ENCODE data around the gene PRSS33.

PRSS33 gene

DNA sequence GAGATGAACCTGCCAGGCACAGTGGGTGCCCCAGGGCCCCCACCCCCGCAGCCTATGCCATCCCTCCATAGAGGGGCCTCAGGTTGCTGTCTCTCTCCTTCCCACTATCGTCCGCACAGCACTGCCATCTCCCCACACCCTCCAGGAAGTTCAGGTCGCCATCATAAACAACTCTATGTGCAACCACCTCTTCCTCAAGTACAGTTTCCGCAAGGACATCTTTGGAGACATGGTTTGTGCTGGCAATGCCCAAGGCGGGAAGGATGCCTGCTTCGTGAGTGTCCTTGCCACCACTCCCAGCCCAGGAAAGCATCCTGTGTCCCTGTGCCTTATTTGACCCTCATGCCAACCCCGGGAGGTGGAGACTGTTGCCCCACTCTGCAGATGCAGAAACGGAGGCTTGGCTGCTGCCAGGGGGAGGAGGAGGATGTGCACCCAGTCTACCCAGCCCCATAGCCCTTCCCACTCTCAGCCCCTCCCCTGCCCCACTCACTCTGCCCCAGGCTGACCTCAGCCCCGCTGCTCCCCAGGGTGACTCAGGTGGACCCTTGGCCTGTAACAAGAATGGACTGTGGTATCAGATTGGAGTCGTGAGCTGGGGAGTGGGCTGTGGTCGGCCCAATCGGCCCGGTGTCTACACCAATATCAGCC, 33.6 kb upstream of the PRSS33 start:
- DNase-seq (ENCODE audit: low read depth), result no peak

DNA sequence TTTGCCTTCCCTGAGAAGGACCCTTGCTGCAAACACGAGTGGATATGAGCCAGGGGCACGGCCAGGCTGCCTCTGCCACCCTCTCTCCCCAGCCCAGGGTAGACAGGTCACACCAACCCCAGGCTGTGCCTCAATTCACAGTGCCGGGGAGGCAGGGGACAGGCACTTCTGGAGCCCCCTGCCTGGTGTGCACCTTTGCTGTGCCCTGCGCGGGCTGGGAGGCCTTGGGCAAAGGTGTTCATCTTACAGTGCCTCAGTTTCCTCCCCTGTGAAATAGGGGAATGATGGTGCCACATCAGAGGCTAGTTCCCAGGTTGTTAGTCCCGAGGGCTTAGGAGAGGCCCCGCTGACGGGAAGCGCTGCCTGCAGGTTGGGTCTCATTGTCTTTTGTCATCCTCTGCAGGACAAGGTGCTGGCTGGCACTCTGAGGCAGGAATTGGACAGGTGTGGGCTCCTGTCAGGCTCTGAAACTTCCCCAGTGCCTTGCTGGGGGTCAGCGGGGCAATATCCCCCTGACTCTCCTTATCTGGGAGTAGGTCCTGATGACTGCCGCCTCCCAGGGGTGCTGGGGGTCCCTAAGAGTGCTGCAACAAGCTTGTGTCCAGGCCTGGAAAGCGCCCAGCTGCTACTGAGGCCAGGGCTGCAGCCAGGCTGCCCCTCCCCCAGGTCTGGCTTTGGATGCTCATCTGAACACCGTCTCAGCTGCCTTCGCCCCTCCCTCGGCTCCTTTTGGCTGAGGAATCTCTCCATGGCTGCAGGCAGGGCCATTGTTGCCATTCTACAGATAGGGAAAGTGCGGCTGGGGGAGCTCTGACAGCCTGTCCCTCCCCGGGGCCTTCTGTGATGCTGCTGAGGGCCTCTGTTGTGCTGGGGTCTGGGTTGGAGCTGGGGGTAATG, 32.8 kb upstream of the PRSS33 start:
- no peak for DNase-seq (ENCODE audit: low read depth)

DNA sequence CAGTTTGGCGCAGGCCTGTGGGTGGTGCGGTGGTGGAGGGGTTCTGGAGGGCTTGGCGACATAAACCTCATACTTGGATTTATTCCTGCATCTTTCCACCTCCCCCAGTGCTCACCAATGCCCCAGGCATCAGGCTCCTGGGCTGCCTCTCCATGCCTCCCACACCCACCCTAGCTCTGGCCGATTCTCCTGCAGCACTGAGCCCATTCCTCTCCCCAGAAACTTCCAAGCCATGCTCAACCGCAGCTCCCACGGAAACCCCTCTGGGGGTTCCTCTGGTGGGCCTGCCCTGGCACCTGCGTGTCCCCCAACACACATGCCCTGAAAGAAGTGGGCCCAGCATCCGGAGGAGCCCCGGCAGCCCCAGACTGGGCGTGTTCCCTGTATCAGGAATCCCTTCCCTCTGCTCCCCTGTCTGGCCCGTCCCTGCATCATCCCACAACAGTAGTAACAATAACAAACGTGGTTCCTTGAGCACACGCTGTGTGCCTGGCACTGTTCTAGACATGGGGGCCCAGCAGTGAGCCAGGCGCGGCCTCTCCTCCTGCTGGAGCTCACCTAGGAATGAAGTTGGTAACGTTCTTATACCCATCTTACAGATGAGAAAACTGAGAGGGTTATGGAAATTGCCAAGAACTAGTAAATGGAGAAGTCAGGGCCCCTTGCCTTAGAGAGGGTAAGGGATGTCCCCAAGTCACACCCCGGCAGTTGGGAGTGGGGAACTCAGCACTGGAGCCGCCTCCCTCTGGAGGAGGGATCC, 32.0 kb upstream of the PRSS33 start:
- no peak for DNase-seq (ENCODE audit: low read depth)

DNA sequence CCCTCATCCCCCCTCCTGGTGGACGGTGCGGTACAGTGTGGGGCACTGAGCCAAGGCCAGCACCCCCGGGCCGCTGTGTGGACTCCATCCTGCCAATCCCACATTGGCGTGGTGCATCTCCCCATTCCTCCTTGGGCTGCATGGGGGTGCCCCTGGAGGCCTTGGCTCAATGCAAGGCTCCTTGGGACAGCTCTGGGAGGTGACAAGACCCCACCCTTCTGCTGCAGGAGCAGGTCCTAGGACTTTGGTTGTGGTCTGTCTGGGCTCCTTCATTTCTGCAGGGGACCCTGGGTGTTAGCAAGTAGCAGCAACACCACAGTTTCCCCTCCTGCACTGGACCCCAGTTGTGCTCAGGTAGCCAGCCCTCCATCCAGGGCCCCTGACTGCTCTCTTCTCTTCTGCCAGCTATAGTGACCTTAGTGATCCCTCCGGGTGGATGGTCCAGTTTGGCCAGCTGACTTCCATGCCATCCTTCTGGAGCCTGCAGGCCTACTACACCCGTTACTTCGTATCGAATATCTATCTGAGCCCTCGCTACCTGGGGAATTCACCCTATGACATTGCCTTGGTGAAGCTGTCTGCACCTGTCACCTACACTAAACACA, 31.0 kb upstream of the PRSS33 start:
- DNase-seq (ENCODE audit: low read depth), result no peak

DNA sequence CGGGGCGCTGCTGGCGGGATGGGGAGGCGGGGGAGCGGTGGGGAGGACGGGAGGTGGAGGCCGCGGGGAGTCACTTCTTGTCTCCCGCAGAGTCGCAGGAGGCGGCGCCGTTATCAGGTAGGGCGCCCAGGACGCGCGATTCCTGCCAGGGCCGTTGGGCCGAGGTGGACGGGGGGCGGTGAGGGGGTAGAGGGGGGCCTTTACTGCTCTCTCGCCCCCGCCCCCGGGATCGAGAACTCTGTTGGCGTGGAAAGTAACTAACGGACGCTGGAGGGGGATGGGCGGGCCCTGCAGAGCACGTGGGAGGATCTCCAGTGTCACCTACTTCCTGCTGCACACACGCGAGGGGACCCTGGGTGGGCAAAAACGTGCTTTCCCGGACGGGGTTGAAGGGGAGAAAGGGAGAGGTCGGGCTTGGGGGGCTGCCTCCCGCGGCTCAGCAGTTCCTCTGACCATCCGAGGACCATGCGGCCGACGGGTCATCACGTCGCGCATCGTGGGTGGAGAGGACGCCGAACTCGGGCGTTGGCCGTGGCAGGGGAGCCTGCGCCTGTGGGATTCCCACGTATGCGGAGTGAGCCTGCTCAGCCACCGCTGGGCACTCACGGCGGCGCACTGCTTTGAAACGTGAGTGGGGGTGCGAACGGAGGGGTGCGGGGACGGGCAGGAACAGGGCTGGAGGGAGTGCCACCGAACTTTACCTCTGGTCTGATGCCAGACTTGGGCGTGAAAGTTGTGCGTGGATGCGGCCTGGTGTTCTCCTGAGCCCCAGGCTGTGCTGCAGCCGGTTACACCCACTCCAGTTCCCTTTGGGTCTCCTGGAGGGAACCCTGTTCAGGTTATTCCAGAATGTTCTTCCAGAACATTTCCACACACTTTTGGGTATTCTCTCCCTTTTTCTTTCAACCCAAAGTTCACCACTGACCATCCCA, 30.2 kb upstream of the PRSS33 start:
- no peak for DNase-seq (ENCODE audit: low read depth)

DNA sequence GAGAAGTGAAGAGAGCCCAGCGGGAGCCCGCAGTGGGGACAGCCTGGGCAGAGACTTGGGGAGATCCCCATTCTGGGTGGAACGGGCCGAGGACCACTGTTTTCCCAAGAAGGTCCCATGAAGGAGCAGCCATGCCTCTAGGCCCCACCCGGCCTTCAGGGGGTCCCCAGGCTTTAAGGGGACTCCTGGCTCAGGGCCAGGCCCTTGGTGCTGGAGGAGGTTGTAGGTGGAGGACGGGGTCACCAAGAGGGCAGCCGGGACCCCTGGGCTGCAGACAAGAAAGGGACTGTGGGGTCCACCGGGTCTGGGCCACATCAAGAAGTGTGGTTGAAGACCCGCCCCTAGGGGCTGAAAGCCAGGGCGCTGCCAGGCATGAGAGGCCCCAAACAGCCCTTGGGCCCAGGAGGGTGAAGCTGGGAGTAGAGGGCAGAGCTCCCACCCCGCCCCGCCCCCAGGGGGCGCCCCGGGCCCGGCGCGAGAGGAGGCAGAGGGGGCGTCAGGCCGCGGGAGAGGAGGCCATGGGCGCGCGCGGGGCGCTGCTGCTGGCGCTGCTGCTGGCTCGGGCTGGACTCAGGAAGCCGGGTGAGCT, 29.5 kb upstream of the PRSS33 start, which contains the start of gene PRSS21:
TSS of gene PRSS21 (plus strand) at position 487 of the 589 bp plus-strand sequence. CDS start at position 519, 32 bp downstream.
- no peak for DNase-seq (ENCODE audit: low read depth)

DNA sequence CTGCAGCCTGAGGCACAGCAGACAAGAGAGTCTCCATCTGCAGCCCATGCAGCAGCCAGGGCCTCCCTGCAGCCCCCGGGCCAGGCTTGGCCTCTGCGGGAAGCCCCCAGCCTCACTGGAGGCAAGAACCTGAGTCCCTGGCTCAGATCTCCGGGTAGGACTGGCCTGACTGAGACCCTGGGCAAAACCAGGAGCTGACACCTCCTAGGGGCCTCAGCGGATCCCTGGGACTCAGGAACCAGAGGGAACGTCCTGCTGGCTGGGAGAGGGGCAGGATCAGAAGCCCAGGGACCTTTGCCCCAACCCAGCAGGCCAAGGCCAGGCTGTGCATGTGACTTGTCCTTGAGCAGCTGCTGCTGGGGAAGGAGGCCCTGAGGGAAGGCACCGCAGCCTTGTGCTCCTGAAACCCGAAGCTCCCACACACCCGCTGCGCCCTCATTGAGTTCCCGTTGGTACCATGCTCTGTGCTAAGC, 28.0 kb upstream of the PRSS33 start:
- DNase-seq (ENCODE audit: low read depth), result no peak

DNA sequence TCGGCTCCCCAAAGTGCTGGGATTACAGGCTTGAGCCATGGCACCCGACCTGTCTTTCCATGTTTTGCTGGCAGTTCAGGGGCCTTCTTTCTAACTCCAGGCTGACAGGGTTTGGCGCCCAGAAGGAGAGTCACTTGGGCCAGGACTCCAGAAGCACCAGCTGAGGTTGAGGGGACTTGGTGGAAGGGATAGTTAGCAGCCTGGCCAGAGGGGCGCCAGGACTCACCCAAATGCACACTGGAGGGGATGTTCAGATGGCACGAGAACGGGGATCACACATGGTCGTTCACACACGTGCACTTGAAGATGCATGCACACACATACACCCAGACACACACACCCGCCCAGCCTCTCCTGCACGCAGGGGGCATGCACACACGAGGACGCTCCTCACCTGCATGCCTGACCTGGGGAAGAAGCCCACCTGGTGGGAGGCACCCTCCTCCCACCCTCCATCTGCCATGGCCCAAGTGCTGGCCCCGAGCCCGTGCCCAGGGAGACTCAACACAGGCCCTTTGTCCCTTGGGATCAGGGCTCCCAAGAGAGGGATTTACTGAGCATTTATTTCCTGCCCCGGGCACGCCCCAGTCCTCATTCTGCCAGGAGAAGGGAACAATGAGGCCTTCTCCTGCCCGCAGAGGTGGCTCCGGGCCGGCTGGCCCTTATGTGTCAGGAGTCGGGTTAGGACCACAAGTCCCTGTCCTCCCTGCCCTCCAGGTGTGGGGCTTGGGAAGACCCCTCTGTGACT, 27.4 kb upstream of the PRSS33 start:
- no peak for DNase-seq (ENCODE audit: low read depth)

DNA sequence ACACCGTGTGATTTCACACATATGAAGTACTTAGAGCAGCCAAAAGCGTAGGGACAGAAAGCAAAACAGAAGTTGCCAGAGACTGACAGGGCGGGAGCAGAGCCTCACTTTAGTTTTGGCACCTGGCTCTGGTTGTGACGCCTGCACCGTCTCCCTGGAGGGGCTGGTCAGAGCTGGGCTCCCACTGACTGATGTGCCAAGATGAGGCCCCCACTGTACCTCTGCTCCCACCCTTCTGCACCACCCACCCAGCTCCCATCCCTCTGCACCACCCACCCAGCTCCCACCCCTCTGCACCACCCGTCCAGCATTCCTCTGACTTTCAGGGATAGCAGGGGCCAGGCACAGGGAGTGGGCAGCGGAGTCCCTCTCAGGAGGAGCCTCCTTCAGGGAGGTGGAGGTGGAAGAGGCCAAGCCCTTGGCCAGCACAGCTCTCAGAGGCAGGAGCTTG, 26.4 kb upstream of the PRSS33 start:
- no peak for DNase-seq (ENCODE audit: low read depth)

DNA sequence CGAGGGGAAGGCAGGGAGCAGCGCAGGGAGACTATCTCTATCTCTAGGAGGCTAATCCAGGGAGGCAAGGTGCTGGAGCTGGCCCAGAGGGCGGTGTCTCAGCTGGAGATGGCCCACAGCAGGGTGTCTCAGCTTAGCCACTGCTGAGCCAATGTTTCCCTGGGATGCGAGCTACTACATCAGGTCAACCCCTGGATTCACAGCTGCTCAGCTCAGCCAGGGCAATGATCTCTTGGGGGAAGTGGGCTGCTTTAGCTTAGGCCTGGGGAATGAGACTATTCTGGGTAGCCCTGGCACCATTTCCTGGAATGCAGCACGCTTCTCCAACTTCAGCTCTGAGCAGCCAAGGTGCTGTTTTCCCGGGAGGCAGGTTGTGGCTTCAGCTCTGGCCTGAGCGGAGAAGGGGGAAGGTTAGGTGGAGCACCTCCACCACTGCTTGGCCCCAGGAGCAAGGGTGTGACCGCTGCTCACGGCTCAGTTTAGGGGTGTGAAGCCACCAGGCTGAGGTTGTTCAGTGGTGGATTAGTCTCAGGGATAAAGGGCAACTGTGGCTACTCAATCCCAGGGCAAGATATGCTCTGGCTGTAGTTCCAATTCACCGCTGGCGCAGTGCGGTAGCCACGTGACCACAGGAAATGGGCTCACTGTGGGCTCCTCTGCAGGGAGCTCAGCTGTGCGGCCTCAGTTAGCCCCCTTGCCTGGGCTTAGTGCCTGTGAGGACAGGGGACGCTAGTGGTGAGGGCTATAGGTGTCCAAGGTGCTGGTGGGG, 24.5 kb upstream of the PRSS33 start:
- DNase-seq (ENCODE audit: low read depth), result no peak

DNA sequence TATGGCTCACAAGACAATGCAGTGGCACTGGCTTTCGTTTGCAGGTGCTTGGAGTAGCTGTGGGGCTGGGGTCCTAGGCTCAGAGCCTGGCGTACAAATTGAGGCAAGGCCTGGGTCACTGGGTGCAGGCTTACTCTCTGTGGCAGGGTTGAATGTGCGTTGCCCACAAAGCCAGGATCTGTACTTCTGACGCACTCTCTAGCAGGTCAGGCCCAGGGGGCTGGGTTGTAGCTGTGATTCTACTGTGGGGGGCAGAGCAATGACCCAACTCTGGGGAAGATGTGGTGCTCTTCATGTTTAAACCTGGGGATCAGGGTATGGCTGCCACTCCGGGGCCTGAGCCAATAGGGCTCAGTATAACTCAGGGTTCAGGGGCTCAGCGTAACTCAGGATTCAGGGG, 23.3 kb upstream of the PRSS33 start:
- DNase-seq (ENCODE audit: low read depth), result no peak

DNA sequence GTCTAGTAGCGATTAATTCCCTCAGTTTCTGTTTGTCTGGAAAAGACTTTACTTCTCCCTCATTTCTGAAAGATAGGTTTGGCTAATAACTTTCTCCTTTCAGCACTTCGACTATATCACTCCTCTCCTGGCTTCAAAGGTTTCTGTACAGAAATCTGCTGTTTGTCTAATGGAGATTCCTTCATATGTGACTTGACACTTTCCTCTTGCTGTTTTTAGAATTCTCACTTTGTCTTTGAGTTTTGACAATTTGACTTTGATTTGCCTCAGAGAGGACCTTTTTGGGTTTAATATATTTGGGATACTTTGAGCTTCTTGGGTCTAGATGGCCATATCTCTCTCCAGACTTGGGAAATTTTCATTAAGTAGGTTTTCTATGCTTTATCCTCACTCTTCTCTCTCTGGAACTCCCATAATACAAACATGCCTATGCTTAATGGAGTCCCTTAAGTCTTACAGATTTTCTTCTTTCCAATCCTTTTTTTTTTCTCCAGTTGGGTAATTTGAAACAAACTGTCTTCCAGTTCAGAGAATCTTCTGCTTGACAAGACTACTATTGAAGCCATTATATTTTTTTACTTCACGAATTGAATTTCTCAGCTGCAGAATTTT, 21.9 kb upstream of the PRSS33 start:
- DNase-seq (ENCODE audit: low read depth), result no peak

DNA sequence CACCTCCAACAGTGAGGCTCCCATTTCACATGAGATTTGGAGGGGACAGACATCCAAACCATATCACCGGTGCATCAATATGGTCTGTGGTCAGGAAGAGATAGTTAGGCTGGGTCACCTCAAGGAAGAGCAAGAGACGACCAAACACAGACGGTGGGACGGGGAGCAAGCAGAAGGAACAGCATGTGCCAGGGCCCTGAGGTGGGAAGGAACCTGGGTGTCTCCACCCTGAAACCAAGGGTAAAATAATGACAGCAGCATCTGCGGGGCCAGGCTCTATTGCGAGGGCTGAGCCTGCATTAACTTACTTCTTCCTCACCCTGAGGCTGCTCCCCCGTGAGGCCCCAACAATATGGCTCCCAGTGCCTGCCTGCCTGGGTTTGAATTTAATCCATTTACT, 20.8 kb upstream of the PRSS33 start:
- DNase-seq (ENCODE audit: low read depth), result no peak

DNA sequence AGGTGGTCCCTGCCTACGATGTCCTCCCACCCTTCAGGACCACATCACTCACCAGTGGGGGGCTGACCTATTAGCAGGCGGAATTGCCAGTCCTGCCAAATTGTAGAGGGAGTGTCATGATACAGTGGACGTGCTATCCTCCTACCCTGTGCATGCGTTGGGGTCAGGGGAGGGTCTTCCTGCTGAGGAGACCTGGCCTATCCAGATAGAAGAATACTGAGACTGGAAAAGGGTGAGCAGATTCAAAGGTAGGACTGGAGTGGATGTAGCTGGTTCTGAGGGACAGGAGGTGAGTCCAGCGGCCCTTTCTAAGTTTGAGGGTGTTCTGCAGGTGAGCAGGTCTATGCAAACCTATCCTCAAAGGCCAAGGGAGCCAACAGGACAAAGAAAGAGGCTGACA, 18.9 kb upstream of the PRSS33 start:
- DNase-seq (ENCODE audit: low read depth), result no peak

DNA sequence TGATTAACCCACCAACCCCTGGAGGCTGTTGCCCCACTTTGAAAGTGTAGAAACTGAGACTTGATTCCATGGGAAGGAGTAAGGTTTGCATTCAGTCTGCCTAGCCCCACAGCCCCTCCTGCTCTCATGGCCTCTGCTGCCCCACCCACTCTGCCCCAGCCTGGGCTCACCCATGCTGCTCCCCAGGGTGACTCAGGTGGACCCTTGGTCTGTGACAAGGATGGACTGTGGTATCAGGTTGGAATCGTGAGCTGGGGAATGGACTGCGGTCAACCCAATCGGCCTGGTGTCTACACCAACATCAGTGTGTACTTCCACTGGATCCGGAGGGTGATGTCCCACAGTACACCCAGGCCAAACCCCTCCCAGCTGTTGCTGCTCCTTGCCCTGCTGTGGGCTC, 17.4 kb upstream of the PRSS33 start:
- DNase-seq (ENCODE audit: low read depth), result no peak

DNA sequence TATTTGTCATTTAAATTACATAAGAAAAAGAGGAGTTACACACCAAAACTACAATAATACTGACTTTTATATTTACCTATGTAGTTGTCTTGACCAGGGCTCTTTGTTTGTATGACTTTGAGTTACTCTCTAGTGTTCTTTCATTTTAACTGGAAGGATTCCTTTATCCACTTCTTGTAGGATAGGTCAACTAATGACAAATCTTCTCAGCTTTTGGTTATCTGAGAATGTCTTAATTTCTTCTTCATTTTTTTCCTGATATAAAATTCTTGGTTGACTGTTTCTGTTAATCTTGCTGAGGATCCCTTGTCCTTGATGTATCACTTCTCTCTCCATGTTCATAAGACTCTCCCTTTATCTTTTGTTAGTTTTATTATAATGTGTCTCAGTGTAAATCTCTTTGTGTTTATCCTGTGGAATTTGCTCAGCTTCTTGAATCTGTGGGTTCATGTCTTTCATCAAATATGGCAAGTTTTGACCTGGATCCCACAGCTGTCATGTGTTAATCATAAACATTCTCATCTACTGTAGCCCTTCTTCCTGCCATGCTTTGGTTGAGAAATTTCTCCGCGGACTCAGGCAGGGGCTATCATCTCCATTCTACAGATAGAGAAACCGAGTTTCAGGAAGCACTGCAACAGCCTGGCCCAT, 16.3 kb upstream of the PRSS33 start:
- DNase-seq (ENCODE audit: low read depth), result no peak

DNA sequence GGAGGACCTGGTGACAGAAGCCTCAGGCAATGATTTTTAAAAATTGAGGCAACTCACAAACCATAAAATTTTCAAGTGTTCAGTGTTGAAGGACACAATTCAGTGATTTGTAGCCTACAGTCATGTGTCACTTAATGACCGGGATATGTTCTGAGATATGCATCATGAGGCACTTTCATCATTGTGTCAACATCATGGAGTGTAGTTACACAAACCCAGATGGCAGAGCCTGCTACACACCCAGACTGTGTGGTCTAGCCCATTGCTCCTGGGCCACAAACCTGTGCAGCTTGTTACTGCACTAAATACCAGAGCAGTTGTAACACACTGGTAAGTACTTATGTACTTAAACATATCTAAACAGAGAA, 12.5 kb upstream of the PRSS33 start:
- DNase-seq (ENCODE audit: low read depth), result no peak

DNA sequence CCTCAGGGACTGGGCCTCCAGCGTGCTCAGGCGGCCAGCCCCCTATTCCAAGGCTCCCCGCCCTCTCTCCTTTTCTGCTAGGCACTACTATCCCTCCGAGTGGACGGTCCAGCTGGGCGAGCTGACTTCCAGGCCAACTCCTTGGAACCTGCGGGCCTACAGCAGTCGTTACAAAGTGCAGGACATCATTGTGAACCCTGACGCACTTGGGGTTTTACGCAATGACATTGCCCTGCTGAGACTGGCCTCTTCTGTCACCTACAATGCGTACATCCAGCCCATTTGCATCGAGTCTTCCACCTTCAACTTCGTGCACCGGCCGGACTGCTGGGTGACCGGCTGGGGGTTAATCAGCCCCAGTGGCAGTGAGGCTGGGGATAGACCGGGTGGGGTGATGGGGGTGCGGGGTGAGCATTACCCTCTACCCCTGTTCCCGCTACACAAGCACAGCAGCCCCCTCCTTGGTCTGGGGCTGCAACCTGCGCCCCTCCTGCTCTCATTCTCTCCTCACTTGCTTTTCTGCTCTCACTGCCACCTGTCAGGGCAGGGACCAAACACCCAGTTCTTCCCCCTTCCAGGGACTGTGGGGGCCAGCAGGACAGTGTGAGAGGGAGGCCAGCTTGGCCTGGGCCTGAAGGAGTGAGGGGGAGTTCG, 12.0 kb upstream of the PRSS33 start:
- DNase-seq (ENCODE audit: low read depth), result no peak

Measured in stimulated activated CD8-positive, alpha-beta memory T cell treated with anti-CD3 and anti-CD28 coated beads, Interleukin-15, amount 100 ng/mL, for 24 hours (primary cell).